ENCODE measurements around the gene WDFY1.
A peak's percentile ranks its signal among the peaks of the same experiment; 100 is the strongest.

WDFY1 gene

GRCh38 chr2:223956300-223956699 lies 11.2 kb upstream of the WDFY1 start:
- no peak for TF ChIP-seq CTCF (conservative IDR thresholded peaks at IDR 0.05)
- H3K27ac ChIP-seq: peak overlapping the region; percentile 87; the same call in 1 of the 2 replicates

GRCh38 chr2:223954401-223954800 lies 9.3 kb upstream of the WDFY1 start:
- H3K27ac ChIP-seq: no peak overlapping the region
- TF ChIP-seq CTCF (conservative IDR thresholded peaks at IDR 0.05): no peak

GRCh38 chr2:223952280-223952968 lies 7.3 kb upstream of the WDFY1 start:
- peak overlapping the region; percentile 77 for H3K27ac ChIP-seq
- no peak for TF ChIP-seq CTCF (conservative IDR thresholded peaks at IDR 0.05)

GRCh38 chr2:223950448-223951347 lies 5.6 kb upstream of the WDFY1 start:
- TF ChIP-seq CTCF (conservative IDR thresholded peaks at IDR 0.05): no peak

DNA sequence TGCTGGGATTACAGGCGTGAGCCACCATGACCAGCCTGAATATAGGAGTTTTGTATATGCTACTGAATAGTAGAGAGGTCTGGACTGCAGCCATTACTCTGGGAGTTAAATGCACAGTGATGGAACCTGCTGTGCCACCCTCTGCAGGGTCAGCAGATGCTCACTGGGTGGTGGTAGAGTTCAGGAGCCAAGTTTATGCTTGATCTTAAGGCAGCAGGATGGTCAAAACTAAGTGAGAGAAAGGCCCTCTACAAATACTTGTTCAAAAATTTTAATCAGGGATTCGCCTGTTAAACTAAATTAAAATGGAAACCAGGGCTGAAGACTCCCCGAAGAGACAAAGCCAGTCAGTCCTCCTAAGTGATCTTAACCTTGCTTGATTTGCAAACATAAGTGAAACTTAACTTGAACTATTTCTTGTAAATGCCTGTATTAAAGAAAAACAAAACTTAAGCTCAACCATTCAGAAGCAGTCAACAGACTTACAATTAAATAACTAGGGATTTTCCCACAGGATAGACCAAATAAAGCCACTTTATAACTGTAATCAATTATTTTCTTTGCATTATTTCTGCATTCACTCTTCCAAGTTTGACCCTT lies 4.2 kb upstream of the WDFY1 start:
- H3K27ac ChIP-seq: peak overlapping the region; percentile 77
- TF ChIP-seq CTCF (conservative IDR thresholded peaks at IDR 0.05): 0 out of 2 replicates have a peak, but pooled peaks have one; percentile 13

More at GRCh38 chr2:223950448-223951347, 5.6 kb upstream of the WDFY1 start:
- H3K27ac ChIP-seq: peak overlapping the region; percentile 77

GRCh38 chr2:223947711-223948205 lies 2.6 kb upstream of the WDFY1 start:
- no peak for TF ChIP-seq CTCF (conservative IDR thresholded peaks at IDR 0.05)

DNA sequence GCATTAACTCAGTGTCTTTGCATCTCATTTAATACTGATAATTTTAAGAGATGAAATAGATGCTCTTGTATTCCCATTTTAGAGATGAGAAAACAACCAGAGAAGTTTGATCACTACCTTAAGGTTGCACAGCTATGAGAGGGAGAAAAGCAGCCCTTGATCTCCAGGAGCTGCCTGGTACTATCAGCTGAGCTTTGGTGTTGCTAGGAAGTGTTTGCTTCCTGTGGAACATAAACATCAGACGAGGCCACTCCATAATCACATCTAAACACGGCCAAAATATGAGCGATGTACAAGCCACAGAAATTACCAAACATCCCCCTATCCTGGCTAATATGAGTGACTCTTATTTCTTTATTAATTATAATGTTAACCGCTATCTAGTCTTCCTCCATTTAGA lies 620 bp upstream of the WDFY1 start:
- peak overlapping the region; percentile 90; the same call in 1 of the 2 replicates for H3K27ac ChIP-seq
- no peak for TF ChIP-seq CTCF (conservative IDR thresholded peaks at IDR 0.05)

More at GRCh38 chr2:223947711-223948205, 2.6 kb upstream of the WDFY1 start:
- no peak overlapping the region for H3K27ac ChIP-seq
